OCI-LY7 (cell line): ENCODE data around the gene TTC16. TPM values are rescaled to one million over a fixed set of nuclear protein-coding genes. Genes with fewer than 3 reads are reported as not detected.
A peak's percentile ranks its signal among the peaks of the same experiment; 100 is the strongest.

ENCODE experiments used
- Bru-seq: library from RNA; stranded (reverse); fragments of 400-500 nt; gene quantifications from one replicate; lab custom pipeline; 2021; lab: Mats Ljungman, UMichigan
- BruChase-seq, 2 experiments: library from RNA; stranded (reverse); fragments of 400-500 nt; gene quantifications; one replicate each; lab custom pipeline; 2021; lab: Mats Ljungman, UMichigan
- BruUV-seq: library from RNA; stranded (reverse); fragments of 400-500 nt; replicated peaks from 2 replicates; lab custom pipeline; 2021; lab: Mats Ljungman, UMichigan
- CTCF ChIA-PET: fragments of 300-600 bp; sonication (Branson Sonifier 250); formaldehyde crosslinking; loops from one replicate; lab custom pipeline; 2022; ENCODE audit warnings: antibody characterized with exemption; ENCODE audit not compliant: unreplicated experiment; lab: Charles Lee
- POLR2A ChIA-PET: fragments of 300-600 bp; sonication (Branson Sonifier 250); formaldehyde crosslinking; loops from one replicate; lab custom pipeline; 2022; ENCODE audit warnings: antibody characterized with exemption; lab: Charles Lee
- DNase-seq: peaks from one replicate; pipeline ENCODE4 v3.0.0-alpha.2; 2015; ENCODE audit warnings: low spot score
- H2AFZ ChIP-seq: fragments of 200-600 bp; sonication (generic), shearing (Covaris generic); 2 replicates; pipeline ENCODE4 v1.6.1; 2014; ENCODE audit warnings: mild to moderate bottlenecking, antibody characterized with exemption, low read length, moderate library complexity
- H3K27ac ChIP-seq: fragments of 200-600 bp; sonication (generic); 2 replicates; pipeline ENCODE4 v1.5.1; 2014; ENCODE audit warnings: mixed run types, low read depth, mild to moderate bottlenecking, moderate library complexity, low read length, inconsistent platforms; ENCODE audit not compliant: poor library complexity, severe bottlenecking
- H3K36me3 ChIP-seq: fragments of 200-600 bp; sonication (generic); 2 replicates; pipeline ENCODE4 v1.6.1; 2014; ENCODE audit warnings: mild to moderate bottlenecking, antibody characterized with exemption, low read length, moderate library complexity, mixed read lengths; ENCODE audit not compliant: insufficient read depth
- H3K4me1 ChIP-seq: fragments of 200-600 bp; sonication (generic); 2 replicates; pipeline ENCODE4 v1.5.1; 2014; ENCODE audit warnings: mild to moderate bottlenecking, low read length; ENCODE audit not compliant: insufficient read depth, poor library complexity, severe bottlenecking
- H3K4me2 ChIP-seq: fragments of 200-600 bp; sonication (generic); 2 replicates; pipeline ENCODE4 v1.6.1; 2014; ENCODE audit warnings: mild to moderate bottlenecking, low read length
- H3K4me3 ChIP-seq: fragments of 200-600 bp; sonication (generic); 2 replicates; pipeline ENCODE4 v1.5.1; 2014; ENCODE audit warnings: mild to moderate bottlenecking, low read depth, low read length; ENCODE audit not compliant: poor library complexity, severe bottlenecking
- H3K79me2 ChIP-seq: fragments of 200-600 bp; sonication (generic); 2 replicates; pipeline ENCODE4 v1.6.1; 2016; ENCODE audit warnings: low read depth, mild to moderate bottlenecking, low read length, moderate library complexity, mixed read lengths; ENCODE audit not compliant: insufficient read depth
- H3K9me2 ChIP-seq: fragments of 200-600 bp; sonication (generic); 2 replicates; pipeline ENCODE4 v1.6.1; 2016; ENCODE audit warnings: mild to moderate bottlenecking, low read length, mixed read lengths; ENCODE audit not compliant: insufficient read depth
- H3K9me3 ChIP-seq: fragments of 200-600 bp; sonication (generic); 2 replicates; pipeline ENCODE4 v1.6.1; 2014; ENCODE audit warnings: mild to moderate bottlenecking, mixed run types, low read length, mixed read lengths
- H4K20me1 ChIP-seq: fragments of 200-600 bp; sonication (generic); 2 replicates; pipeline ENCODE4 v1.6.1; 2014; ENCODE audit warnings: mild to moderate bottlenecking, antibody characterized with exemption, low read length, moderate library complexity, mixed read lengths; ENCODE audit not compliant: insufficient read depth
- EZH2phosphoT487 ChIP-seq: fragments of 200-600 bp; sonication (generic); IDR thresholded peaks from 2 replicates; pipeline ENCODE4 v1.6.1; 2018; ENCODE audit warnings: low read depth, borderline replicate concordance, mild to moderate bottlenecking, mixed run types, antibody characterized with exemption, low read length, moderate library complexity, mixed read lengths
- intact Hi-C: fragments of 100-400 bp; cut with micrococcal nuclease; formaldehyde crosslinking; loops from one replicate; pipeline ENCODE4 v1.10.0; 2022; ENCODE audit not compliant: unreplicated experiment
- long read RNA-seq: library from polyadenylated mRNA; stranded (forward); transcript quantifications from one replicate; pipeline ENCODE4 v2.0.0, GENCODE V29; 2022
- total RNA-seq, 2 experiments: library from RNA; depleted of rRNA in 1 of 2; stranded (reverse); fragments of >200 nt in 1 of 2; shearing (Covaris generic) in 1 of 2; gene quantifications; 2 replicates each; pipeline ENCODE4 v1.2.3, GENCODE V29; 2014 to 2022
- TF ChIP-seq, protein P1 (sequence below): fragments of 200-600 bp; sonication (generic); conservative IDR thresholded peaks from 2 replicates; pipeline ENCODE4 v1.5.1; 2014; ENCODE audit warnings: mild to moderate bottlenecking, antibody characterized with exemption, low read length, moderate library complexity, mixed read lengths

Gene TTC16, protein sequence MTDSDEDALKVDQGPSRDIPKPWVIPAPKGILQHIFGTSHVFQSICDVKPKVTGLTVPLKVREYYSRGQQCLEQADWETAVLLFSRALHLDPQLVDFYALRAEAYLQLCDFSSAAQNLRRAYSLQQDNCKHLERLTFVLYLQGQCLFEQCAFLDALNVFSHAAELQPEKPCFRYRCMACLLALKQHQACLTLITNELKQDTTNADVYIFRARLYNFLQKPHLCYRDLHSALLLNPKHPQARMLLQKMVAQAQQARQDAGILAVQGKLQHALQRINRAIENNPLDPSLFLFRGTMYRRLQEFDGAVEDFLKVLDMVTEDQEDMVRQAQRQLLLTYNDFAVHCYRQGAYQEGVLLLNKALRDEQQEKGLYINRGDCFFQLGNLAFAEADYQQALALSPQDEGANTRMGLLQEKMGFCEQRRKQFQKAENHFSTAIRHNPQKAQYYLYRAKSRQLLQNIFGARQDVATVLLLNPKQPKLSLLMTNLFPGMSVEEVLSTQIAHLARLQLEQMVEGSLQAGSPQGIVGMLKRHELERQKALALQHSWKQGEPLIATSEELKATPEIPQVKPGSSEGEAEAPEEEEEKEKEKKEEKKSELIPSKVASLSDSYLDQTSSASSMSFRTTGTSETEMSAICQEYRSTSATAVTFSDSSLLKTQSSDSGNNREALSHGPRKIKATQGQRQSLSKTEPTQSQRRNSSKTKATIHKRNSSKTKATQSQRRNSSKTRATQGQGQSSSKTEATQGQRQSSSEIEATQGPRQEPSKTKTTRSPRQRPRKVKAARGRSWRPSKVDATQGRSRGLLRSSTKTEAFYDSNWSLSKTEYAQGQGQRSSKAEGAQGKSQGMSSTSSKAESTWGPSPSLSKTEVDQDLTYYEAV
- not detected in 2 replicates for total RNA-seq (2014; rRNA removed; shearing (Covaris generic))
- total RNA-seq (2022), result not detected in 2 replicates
- Bru-seq, nascent RNA, result not detected
- BruChase-seq, experiment 1, labeled RNA remaining after a 6-hour chase, result percentile 8 among the genes with signal in this experiment
- BruChase-seq, experiment 2, labeled RNA remaining after a 2-hour chase, result not detected
- long read RNA-seq, result 0 reads

DNA sequence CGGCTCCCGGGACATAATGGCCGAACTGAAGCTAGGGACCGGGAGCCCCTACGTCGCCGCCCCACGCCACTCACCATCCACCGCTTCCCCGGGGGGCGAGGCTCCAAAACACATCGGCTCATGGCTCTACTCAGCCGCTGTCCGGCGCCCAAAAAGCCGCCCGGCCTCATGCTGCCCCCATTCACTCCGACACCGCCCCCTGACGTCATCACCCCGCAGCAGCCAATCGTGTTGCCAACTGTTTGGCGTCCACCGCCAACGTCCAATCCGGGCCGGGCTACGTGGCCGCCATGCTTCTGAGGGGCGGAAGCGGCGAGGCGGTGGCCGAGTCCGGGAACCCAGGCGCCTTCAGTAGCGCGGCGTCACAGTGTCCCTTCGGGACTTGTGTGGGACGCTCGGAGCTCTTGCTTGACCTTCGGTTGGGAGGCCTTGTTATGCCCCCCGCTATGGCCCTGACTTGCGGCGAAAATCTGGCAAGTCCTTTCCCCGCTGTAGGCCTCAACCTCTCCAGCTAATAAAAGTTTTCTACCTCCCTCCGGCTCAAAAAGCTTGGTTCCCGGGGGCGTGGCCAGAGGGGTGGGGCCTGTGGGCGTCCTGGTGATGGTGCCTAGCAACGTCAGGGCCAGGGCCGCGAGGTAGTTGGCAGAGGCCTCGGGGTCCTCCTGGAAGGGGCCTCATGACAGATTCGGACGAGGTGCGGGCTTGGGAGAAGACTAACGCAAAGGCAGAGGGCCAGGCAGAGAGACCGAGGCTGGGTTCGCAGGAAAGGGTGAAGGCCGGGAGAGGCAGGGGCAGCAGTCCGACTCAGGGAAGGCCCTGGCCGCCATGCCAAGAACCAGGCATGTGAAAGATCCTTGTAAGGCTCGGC is at the start of gene TTC16, which contains the start of gene PTRH1:
Gene TTC16 (plus strand): TSS at position 610 of the 868 bp plus-strand sequence. CDS start 67 bp downstream, at position 677.
Gene PTRH1 (minus strand): TSS at position 194 of the 868 bp plus-strand sequence. CDS start 24 bp downstream, at position 170.
- POLR2A ChIA-PET, result interaction anchor here (0.6 to 1.1 kb wide), 3 partner anchors 11 to 65 kb away, joined by 3 read pairs; no protein-coding TSS in a partner anchor
- no TSS peak for BruUV-seq
- no peaks in the 10 kb centered on the region for H3K9me3 ChIP-seq
- DNase-seq, result peak; percentile 96
- H3K79me2 ChIP-seq, result no peaks in the 10 kb centered on the region
- H3K9me2 ChIP-seq, result no peaks in the 10 kb centered on the region
- TF ChIP-seq, protein P1, sequence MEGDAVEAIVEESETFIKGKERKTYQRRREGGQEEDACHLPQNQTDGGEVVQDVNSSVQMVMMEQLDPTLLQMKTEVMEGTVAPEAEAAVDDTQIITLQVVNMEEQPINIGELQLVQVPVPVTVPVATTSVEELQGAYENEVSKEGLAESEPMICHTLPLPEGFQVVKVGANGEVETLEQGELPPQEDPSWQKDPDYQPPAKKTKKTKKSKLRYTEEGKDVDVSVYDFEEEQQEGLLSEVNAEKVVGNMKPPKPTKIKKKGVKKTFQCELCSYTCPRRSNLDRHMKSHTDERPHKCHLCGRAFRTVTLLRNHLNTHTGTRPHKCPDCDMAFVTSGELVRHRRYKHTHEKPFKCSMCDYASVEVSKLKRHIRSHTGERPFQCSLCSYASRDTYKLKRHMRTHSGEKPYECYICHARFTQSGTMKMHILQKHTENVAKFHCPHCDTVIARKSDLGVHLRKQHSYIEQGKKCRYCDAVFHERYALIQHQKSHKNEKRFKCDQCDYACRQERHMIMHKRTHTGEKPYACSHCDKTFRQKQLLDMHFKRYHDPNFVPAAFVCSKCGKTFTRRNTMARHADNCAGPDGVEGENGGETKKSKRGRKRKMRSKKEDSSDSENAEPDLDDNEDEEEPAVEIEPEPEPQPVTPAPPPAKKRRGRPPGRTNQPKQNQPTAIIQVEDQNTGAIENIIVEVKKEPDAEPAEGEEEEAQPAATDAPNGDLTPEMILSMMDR, result no peak
- no peak for TF ChIP-seq EZH2phosphoT487
- no peak within 1 kb of the TSS for H3K27ac ChIP-seq
- CTCF ChIA-PET, result no interaction called here
- peak within 1 kb of the TSS; percentile 72 for H3K4me3 ChIP-seq
- H3K4me1 ChIP-seq, result peaks cover 28% of the 10 kb centered on the region
- H3K4me2 ChIP-seq, result peak within 1 kb of the TSS; percentile 92
- H2AFZ ChIP-seq, result peak within 1 kb of the TSS; percentile 59
- H4K20me1 ChIP-seq, result no peaks in the 10 kb centered on the region; the same call in 1 of the 2 replicates
- intact Hi-C loops, result no loop called here
- H3K36me3 ChIP-seq, result no peaks in the 10 kb centered on the region

DNA sequence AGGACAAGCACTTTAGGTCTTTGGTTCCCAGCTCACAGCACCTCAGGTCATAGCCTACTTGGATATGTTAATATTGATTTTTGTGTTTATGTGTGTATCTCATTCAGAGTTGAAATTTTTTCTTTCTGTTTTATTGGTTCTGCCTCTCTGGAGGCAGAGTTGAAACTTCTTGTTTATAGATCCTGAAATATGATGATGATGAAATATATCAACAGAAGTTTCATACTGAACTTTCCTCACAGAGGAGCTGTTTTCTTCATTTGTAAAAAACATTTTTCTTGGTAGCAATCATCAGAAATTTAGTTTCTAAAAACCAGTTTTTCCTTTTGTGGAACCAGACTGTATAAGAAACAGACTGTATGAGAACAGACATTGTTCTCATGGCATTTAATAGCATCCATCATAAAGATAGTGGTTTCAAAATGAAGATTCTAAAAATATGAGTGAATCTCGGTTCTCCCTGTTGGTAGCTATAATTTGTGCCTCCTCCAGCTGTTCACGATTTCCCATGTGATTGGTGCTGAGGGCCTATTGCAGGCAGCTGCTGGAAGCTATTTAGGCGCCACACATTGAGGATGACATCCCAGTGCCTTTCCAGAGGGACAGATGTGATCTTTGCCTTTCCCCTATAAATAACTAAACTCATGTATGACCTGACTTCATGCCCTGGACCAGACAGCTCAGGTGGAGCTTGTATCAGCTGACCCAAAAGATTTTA is 48.6 kb upstream of the TTC16 start:
- Histone ChIP-seq H4K20me1 (no peaks in the 10 kb centered on the region), H3K4me1 (no peaks in the 10 kb centered on the region), H2AFZ (no peak overlapping the region), H3K9me3 (no peaks in the 10 kb centered on the region), H3K27ac (no peak overlapping the region), H3K4me2 (no peak overlapping the region), H3K4me3 (no peak overlapping the region), H3K9me2 (no peaks in the 10 kb centered on the region), H3K36me3 (no peaks in the 10 kb centered on the region), H3K79me2 (no peaks in the 10 kb centered on the region)
- POLR2A ChIA-PET, result interaction anchor here (0.5 to 1.3 kb wide), 3 partner anchors 14 to 68 kb away, joined by 3 to 5 read pairs (median 4); no protein-coding TSS in a partner anchor
- intact Hi-C loops, result no loop called here
- no peak for DNase-seq
- CTCF ChIA-PET, result no interaction called here
- BruUV-seq, result no TSS peak
- TF ChIP-seq, protein P1, result no peak
- no peak for TF ChIP-seq EZH2phosphoT487
